ENCODE data around the gene C11orf68. TPM values are rescaled to one million over a fixed set of nuclear protein-coding genes. Genes with fewer than 3 reads are reported as not detected.
A peak's percentile ranks its signal among the peaks of the same experiment; 100 is the strongest.

C11orf68 gene
- total and polyA plus RNA-seq, 9 of the 15 experiments (the other 6 are each of a cell fraction or from before 2014, with no cell fraction given): 3.6 to 35.9 (median 12.8) TPM

GRCh38 chr11:65915821-65916251, 3.0 kb downstream of the C11orf68 start (continued):
- peak; percentile 24; the same call in 1 of the 2 replicates for TF ChIP-seq MAFG (tag; conservative IDR thresholded peaks at IDR 0.05)
- no peak for TF ChIP-seq MXD1 (CRISPR knock-in tag; IDR thresholded peaks at IDR 0.05; ENCODE audit: borderline replicate concordance, poor library complexity, severe bottlenecking)
- TF ChIP-seq POLR2A (conservative IDR thresholded peaks at IDR 0.05): no peak
- TF ChIP-seq KLF6 (CRISPR knock-in tag; IDR thresholded peaks at IDR 0.05; ENCODE audit: borderline replicate concordance): no peak
- peak; percentile 81 for TF ChIP-seq JUN (IDR thresholded peaks at IDR 0.05; ENCODE audit: borderline replicate concordance, low read depth, low read length)
- TF ChIP-seq JUN (CRISPR knock-in tag; IDR thresholded peaks at IDR 0.05; ENCODE audit: borderline replicate concordance): no peak
- TF ChIP-seq, protein P1, sequence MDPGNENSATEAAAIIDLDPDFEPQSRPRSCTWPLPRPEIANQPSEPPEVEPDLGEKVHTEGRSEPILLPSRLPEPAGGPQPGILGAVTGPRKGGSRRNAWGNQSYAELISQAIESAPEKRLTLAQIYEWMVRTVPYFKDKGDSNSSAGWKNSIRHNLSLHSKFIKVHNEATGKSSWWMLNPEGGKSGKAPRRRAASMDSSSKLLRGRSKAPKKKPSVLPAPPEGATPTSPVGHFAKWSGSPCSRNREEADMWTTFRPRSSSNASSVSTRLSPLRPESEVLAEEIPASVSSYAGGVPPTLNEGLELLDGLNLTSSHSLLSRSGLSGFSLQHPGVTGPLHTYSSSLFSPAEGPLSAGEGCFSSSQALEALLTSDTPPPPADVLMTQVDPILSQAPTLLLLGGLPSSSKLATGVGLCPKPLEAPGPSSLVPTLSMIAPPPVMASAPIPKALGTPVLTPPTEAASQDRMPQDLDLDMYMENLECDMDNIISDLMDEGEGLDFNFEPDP (CRISPR knock-in tag; IDR thresholded peaks at IDR 0.05): no peak
- TF ChIP-seq DPF2 (IDR thresholded peaks at IDR 0.05): peak; percentile 38; the same call in 1 of the 2 replicates
- no peak for TF ChIP-seq PCBP2 (IDR thresholded peaks at IDR 0.05; ENCODE audit: low read depth, low read length, poor library complexity, severe bottlenecking)
- no peak for TF ChIP-seq PBX2 (CRISPR knock-in tag; IDR thresholded peaks at IDR 0.05; ENCODE audit: low read depth)
- TF ChIP-seq PBX2 (tag; conservative IDR thresholded peaks at IDR 0.05; ENCODE audit: low read depth): no peak
- TF ChIP-seq SMARCE1 (IDR thresholded peaks at IDR 0.05): peak; percentile 36; the same call in 1 of the 2 replicates
- TF ChIP-seq ZFP1 (CRISPR knock-in tag; IDR thresholded peaks at IDR 0.05): no peak
- TF ChIP-seq ZBTB49 (CRISPR knock-in tag; IDR thresholded peaks at IDR 0.05; ENCODE audit: borderline replicate concordance): no peak
- no peak for TF ChIP-seq SIN3B (IDR thresholded peaks at IDR 0.05; ENCODE audit: low read depth)
- TF ChIP-seq SMARCA4 (IDR thresholded peaks at IDR 0.05): peak; percentile 51; the same call in 1 of the 2 replicates
- TF ChIP-seq POLR2AphosphoS2 (IDR thresholded peaks at IDR 0.05; ENCODE audit: low read length): no peak
- TF ChIP-seq HLTF (IDR thresholded peaks at IDR 0.05): no peak
- TF ChIP-seq THAP12 (CRISPR knock-in tag; IDR thresholded peaks at IDR 0.05): no peak
